ENCODE measurements around the gene BCL2.

- TF ChIP-seq, protein P1, sequence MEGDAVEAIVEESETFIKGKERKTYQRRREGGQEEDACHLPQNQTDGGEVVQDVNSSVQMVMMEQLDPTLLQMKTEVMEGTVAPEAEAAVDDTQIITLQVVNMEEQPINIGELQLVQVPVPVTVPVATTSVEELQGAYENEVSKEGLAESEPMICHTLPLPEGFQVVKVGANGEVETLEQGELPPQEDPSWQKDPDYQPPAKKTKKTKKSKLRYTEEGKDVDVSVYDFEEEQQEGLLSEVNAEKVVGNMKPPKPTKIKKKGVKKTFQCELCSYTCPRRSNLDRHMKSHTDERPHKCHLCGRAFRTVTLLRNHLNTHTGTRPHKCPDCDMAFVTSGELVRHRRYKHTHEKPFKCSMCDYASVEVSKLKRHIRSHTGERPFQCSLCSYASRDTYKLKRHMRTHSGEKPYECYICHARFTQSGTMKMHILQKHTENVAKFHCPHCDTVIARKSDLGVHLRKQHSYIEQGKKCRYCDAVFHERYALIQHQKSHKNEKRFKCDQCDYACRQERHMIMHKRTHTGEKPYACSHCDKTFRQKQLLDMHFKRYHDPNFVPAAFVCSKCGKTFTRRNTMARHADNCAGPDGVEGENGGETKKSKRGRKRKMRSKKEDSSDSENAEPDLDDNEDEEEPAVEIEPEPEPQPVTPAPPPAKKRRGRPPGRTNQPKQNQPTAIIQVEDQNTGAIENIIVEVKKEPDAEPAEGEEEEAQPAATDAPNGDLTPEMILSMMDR (IDR thresholded peaks at IDR 0.05), result no peak
- no peak for TF ChIP-seq POLR2A (IDR thresholded peaks at IDR 0.05)
Observed at GRCh38 chr18:63292831-63293683, 26.5 kb downstream of the BCL2 start.

All from ovary (tissue), 3 donors.